Measurements from ENCODE around the gene RAD51B.

- no peak for TF ChIP-seq EZH2 (IDR thresholded peaks at IDR 0.05)
- no peak for TF ChIP-seq POLR2AphosphoS5 (IDR thresholded peaks at IDR 0.05; ENCODE audit: borderline replicate concordance, low read depth, low read length)
Observed at GRCh38 chr14:68401855-68402254, 582.3 kb downstream of the RAD51B start.
